H1 (cell line): ENCODE results near the gene BTRC. TPM values are rescaled to one million over a fixed set of nuclear protein-coding genes. Genes with fewer than 3 reads are reported as not detected.

Source experiments
- CTCF ChIA-PET: fragments of 300-600 bp; sonication (Branson Sonifier 250); formaldehyde crosslinking; loops from one replicate; lab custom pipeline; 2021; ENCODE audit not compliant: partially characterized antibody; lab: Charles Lee
- POLR2A ChIA-PET: fragments of 300-600 bp; sonication (Branson Sonifier 250); formaldehyde crosslinking; loops from one replicate; lab custom pipeline; 2021; ENCODE audit warnings: inconsistent platforms; ENCODE audit not compliant: partially characterized antibody; lab: Charles Lee
- DNase-seq, 2 experiments: peaks; one replicate each; pipeline versions ENCODE4 v3.0.0 to v3.0.0-alpha.2; 2010 to 2022; ENCODE audit warnings: low spot score in 2 of 2, low read depth in 1 of 2, mixed read lengths in 1 of 2
- FAIRE-seq: peaks from 2 replicates; lab custom pipeline; 2011; peaks lifted over from hg19 to GRCh38; lab: Jason Lieb, UNC
- H2AFZ ChIP-seq: 2 replicates; pipeline ENCODE4 v1.8.1; 2012; ENCODE audit warnings: low read length, inconsistent platforms
- H2AK5ac ChIP-seq: 2 replicates; pipeline ENCODE4 v1.6.1; 2013; ENCODE audit warnings: low read depth, low read length
- H2BK120ac ChIP-seq: replicated peaks from 2 replicates; pipeline ENCODE3; 2013; ENCODE audit warnings: low read depth, low read length, inconsistent platforms
- H2BK12ac ChIP-seq: 2 replicates; pipeline ENCODE4 v1.6.1; 2013; ENCODE audit warnings: low read depth, low read length
- H2BK15ac ChIP-seq: 2 replicates; pipeline ENCODE4 v1.6.1; 2013; ENCODE audit warnings: low read length
- H2BK20ac ChIP-seq: 2 replicates; pipeline ENCODE4 v1.6.1; 2013; ENCODE audit warnings: low read length
- H2BK5ac ChIP-seq: 2 replicates; pipeline ENCODE4 v1.6.1; 2013; ENCODE audit warnings: low read depth, low read length
- H3K14ac ChIP-seq: 2 replicates; pipeline ENCODE4 v1.6.1; 2013; ENCODE audit warnings: inconsistent platforms; ENCODE audit not compliant: insufficient read length
- H3K18ac ChIP-seq: 2 replicates; pipeline ENCODE4 v1.6.1; 2013; ENCODE audit warnings: low read length; ENCODE audit errors: extremely low read depth
- H3K23ac ChIP-seq: 2 replicates; pipeline ENCODE4 v1.6.1; 2013; ENCODE audit warnings: inconsistent platforms; ENCODE audit not compliant: insufficient read length
- H3K23me2 ChIP-seq: 2 replicates; pipeline ENCODE4 v1.6.1; 2013; ENCODE audit warnings: low read depth, low read length
- H3K27ac ChIP-seq: 2 replicates; pipeline ENCODE4 v1.6.1; 2011; ENCODE audit warnings: low read depth, low read length, inconsistent platforms
- H3K27me3 ChIP-seq, 4 experiments: replicated peaks in 1 of 4; 1 replicate in 1 of 4; 2 replicates in 3 of 4; pipeline versions ENCODE4 v1.6.1 to v1.8.1; 2011 to 2013; ENCODE audit warnings: low read length in 3 of 4, mild to moderate bottlenecking in 3 of 4, inconsistent platforms in 2 of 4, mixed read lengths in 2 of 4, moderate library complexity in 1 of 4; ENCODE audit not compliant: control insufficient read depth in 3 of 4, insufficient read depth in 3 of 4; ENCODE audit errors: extremely low read depth in 1 of 4
- H3K36me3 ChIP-seq, 4 experiments: 2 replicates each; pipeline versions ENCODE4 v1.6.1 to v1.8.1; 2011 to 2013; ENCODE audit warnings: mild to moderate bottlenecking in 4 of 4, low read length in 3 of 4, moderate library complexity in 2 of 4, control low read depth in 1 of 4, inconsistent platforms in 1 of 4; ENCODE audit not compliant: insufficient read depth in 4 of 4, control insufficient read depth in 2 of 4
- H3K4ac ChIP-seq: replicated peaks from 2 replicates; pipeline ENCODE3; 2013; ENCODE audit warnings: low read length, low read depth, mixed read lengths, inconsistent platforms; ENCODE audit not compliant: insufficient read length
- H3K4me1 ChIP-seq, 4 experiments: replicated peaks in 1 of 4; 1 replicate in 1 of 4; 2 replicates in 3 of 4; pipeline versions ENCODE4 v1.6.1 to v1.8.1; 2011 to 2013; ENCODE audit warnings: low read length in 3 of 4, inconsistent platforms in 2 of 4, mixed read lengths in 1 of 4; ENCODE audit not compliant: insufficient read depth in 4 of 4, control insufficient read depth in 3 of 4
- H3K4me2 ChIP-seq, 2 experiments: 2 replicates each; pipeline versions ENCODE4 v1.6.1 to v1.8.1; 2011 to 2013; ENCODE audit warnings: low read depth in 2 of 2, low read length in 2 of 2, control low read depth in 1 of 2, inconsistent platforms in 1 of 2, mild to moderate bottlenecking in 1 of 2; ENCODE audit not compliant: insufficient read depth in 1 of 2
- H3K4me3 ChIP-seq, 4 experiments: fragments of 200-600, 300-600 bp in 1 of 4; sonication (generic), shearing (Covaris generic), sonication (Bioruptor Twin) in 1 of 4; 2 replicates each; pipeline versions ENCODE4 v1.5.1 to v1.8.1; 2011 to 2016; ENCODE audit warnings: low read length in 4 of 4, low read depth in 3 of 4, control low read depth in 2 of 4, inconsistent platforms in 2 of 4, mild to moderate bottlenecking in 2 of 4, mixed read lengths in 1 of 4, moderate library complexity in 1 of 4; ENCODE audit not compliant: insufficient read depth in 2 of 4; ENCODE audit errors: extremely low read depth in 1 of 4
- H3K56ac ChIP-seq: replicated peaks from 2 replicates; pipeline ENCODE3; 2013; ENCODE audit warnings: low read depth, mild to moderate bottlenecking, mixed read lengths, low read length, inconsistent platforms; ENCODE audit not compliant: insufficient read length
- H3K79me1 ChIP-seq: 2 replicates; pipeline ENCODE4 v1.6.1; 2013; ENCODE audit warnings: low read depth, low read length, control low read depth
- H3K79me2 ChIP-seq, 2 experiments: 2 replicates each; pipeline versions ENCODE4 v1.6.1 to v1.8.1; 2012 to 2013; ENCODE audit warnings: low read length in 2 of 2, mild to moderate bottlenecking in 2 of 2, inconsistent platforms in 1 of 2; ENCODE audit not compliant: insufficient read depth in 2 of 2, control insufficient read depth in 1 of 2
- H3K9ac ChIP-seq, 4 experiments: replicated peaks in 1 of 4; 1 replicate in 1 of 4; 2 replicates in 3 of 4; pipeline versions ENCODE4 v1.6.1 to v1.8.1; 2011 to 2013; ENCODE audit warnings: low read depth in 3 of 4, low read length in 3 of 4, control low read depth in 2 of 4, mild to moderate bottlenecking in 2 of 4, moderate library complexity in 2 of 4, inconsistent platforms in 1 of 4; ENCODE audit errors: extremely low read depth in 1 of 4
- H3K9me3 ChIP-seq, 2 experiments: 2 replicates each; pipeline versions ENCODE4 v1.6.1 to v1.8.1; 2012 to 2013; ENCODE audit warnings: mild to moderate bottlenecking in 2 of 2, moderate library complexity in 2 of 2, control low read depth in 1 of 2, inconsistent platforms in 1 of 2, low read depth in 1 of 2, low read length in 1 of 2, mixed read lengths in 1 of 2; ENCODE audit not compliant: insufficient read depth in 2 of 2
- H4K20me1 ChIP-seq, 2 experiments: replicated peaks in 1 of 2; 2 replicates each; pipeline versions ENCODE3 to v1.8.1; 2011 to 2013; ENCODE audit warnings: inconsistent platforms in 2 of 2, low read length in 2 of 2, mild to moderate bottlenecking in 1 of 2; ENCODE audit not compliant: insufficient read depth in 2 of 2, control insufficient read depth in 1 of 2
- H4K5ac ChIP-seq: 2 replicates; pipeline ENCODE4 v1.6.1; 2013; ENCODE audit warnings: low read length, low read depth, mixed read lengths, inconsistent platforms; ENCODE audit not compliant: insufficient read length
- H4K8ac ChIP-seq: 2 replicates; pipeline ENCODE4 v1.8.0; 2013; ENCODE audit warnings: mild to moderate bottlenecking, moderate library complexity, low read length, inconsistent platforms; ENCODE audit not compliant: insufficient read depth; ENCODE audit errors: extremely low read depth
- H4K91ac ChIP-seq: replicated peaks from 2 replicates; pipeline ENCODE3; 2013; ENCODE audit warnings: low read length, mixed read lengths, inconsistent platforms; ENCODE audit not compliant: insufficient read length
- ATF3 ChIP-seq: IDR thresholded peaks from 2 replicates; pipeline ENCODE4 v1.6.1; 2011; ENCODE audit warnings: low read depth, mild to moderate bottlenecking, low read length; ENCODE audit not compliant: insufficient read depth
- BACH1 ChIP-seq: IDR thresholded peaks from 2 replicates; pipeline ENCODE4 v1.6.1; 2012; ENCODE audit warnings: low read length, improper control_type of control experiment
- CBX8 ChIP-seq: fragments of 300-800, 300-1000 bp; sonication (generic); IDR thresholded peaks from 2 replicates; pipeline ENCODE4 v1.7.1; 2016; ENCODE audit warnings: low read depth, low read length, borderline replicate concordance
- CHD2 ChIP-seq: IDR thresholded peaks from 2 replicates; pipeline ENCODE4 v1.6.1; 2012; ENCODE audit warnings: low read length, improper control_type of control experiment
- CREB1 ChIP-seq: IDR thresholded peaks from 2 replicates; pipeline ENCODE4 v1.6.1; 2012; ENCODE audit warnings: inconsistent platforms
- EGR1 ChIP-seq: IDR thresholded peaks from 2 replicates; pipeline ENCODE4 v1.6.1; 2011; ENCODE audit warnings: low read depth, low read length, borderline replicate concordance
- EP300 ChIP-seq, 2 experiments: IDR thresholded peaks; 1 replicate in 1 of 2; 2 replicates in 1 of 2; pipeline ENCODE4 v1.6.1; 2011 to 2012; ENCODE audit warnings: low read depth in 2 of 2, low read length in 2 of 2, mild to moderate bottlenecking in 2 of 2, borderline replicate concordance in 1 of 2, inconsistent platforms in 1 of 2, moderate library complexity in 1 of 2
- GABPA ChIP-seq: IDR thresholded peaks from 2 replicates; pipeline ENCODE4 v1.6.1; 2011; ENCODE audit warnings: mild to moderate bottlenecking, low read length, moderate library complexity, borderline replicate concordance; ENCODE audit not compliant: insufficient read depth
- GTF2F1 ChIP-seq: IDR thresholded peaks from 2 replicates; pipeline ENCODE4 v1.6.1; 2012; ENCODE audit warnings: low read depth, low read length, improper control_type of control experiment, borderline replicate concordance
- MAX ChIP-seq: IDR thresholded peaks from 2 replicates; pipeline ENCODE4 v1.6.1; 2012; ENCODE audit warnings: inconsistent platforms
- SP1 ChIP-seq: IDR thresholded peaks from 2 replicates; pipeline ENCODE4 v1.6.1; 2011; ENCODE audit warnings: low read depth, low read length
- SP2 ChIP-seq: IDR thresholded peaks from 2 replicates; pipeline ENCODE4 v1.6.1; 2012; ENCODE audit warnings: mild to moderate bottlenecking, low read length, inconsistent platforms
- TBP ChIP-seq: IDR thresholded peaks from 2 replicates; pipeline ENCODE4 v1.6.1; 2011; ENCODE audit warnings: low read depth, low read length, improper control_type of control experiment
- ZNF274 ChIP-seq: IDR thresholded peaks from 2 replicates; pipeline ENCODE4 v1.7.0; 2012; ENCODE audit warnings: low read length, borderline replicate concordance; ENCODE audit errors: extremely low read depth
- WGBS, 2 experiments: shearing (Covaris generic) in 1 of 2; methylation state at CpG; one replicate each; pipeline versions ENCODE4 v1.1.6 to v1.1.7; 2013 to 2015; ENCODE audit warnings: low lambda C conversion rate in 2 of 2, mixed read lengths in 2 of 2, inconsistent platforms in 1 of 2, low coverage in 1 of 2, missing lambda C conversion rate in 1 of 2; ENCODE audit not compliant: insufficient replicate concordance in 2 of 2, insufficient coverage in 1 of 2, insufficient read length in 1 of 2; ENCODE audit errors: extremely low coverage in 1 of 2, missing lambda C conversion rate in 1 of 2; 5-methylcytosine and 5-hydroxymethylcytosine counted together
- polyA plus RNA-seq, 7 experiments: library from polyadenylated mRNA; depleted of rRNA in 3 of 7; stranded (reverse) in 5 of 7; unstranded in 2 of 7; fragments of >200 nt in 5 of 7; fragments of 200-250 nt in 2 of 7; gene quantifications; 1 replicate in 5 of 7; 2 replicates in 1 of 7; 4 replicates in 1 of 7; pipeline versions ENCODE4 v1.2.1 to v1.2.3, GENCODE V29; 2011 to 2013; ENCODE audit warnings: missing spikeins in 2 of 7, mixed read lengths in 2 of 7
- total RNA-seq: library from RNA; stranded (reverse); fragmentation: NEBNext Ultra II Directional; extraction: Animal tissue kit (Norgen Biotek cat#: 25700); gene quantifications from 2 replicates; pipeline ENCODE4 v1.2.1, GENCODE V29; 2021

Gene BTRC
- total and polyA plus RNA-seq, 2 of the 8 experiments (the other 6 are each of a cell fraction or from before 2014, with no cell fraction given), result 9.9 to 24.7 TPM

GRCh38 chr10:101375076-101375475 is 21.1 kb downstream of the BTRC start:
- Histone ChIP-seq H2BK120ac (no peak overlapping the region), H2BK20ac (no peak overlapping the region), H4K91ac (no peak overlapping the region), H3K18ac (no peak overlapping the region), H2BK5ac (no peak overlapping the region), H3K36me3 (no peaks in the 10 kb centered on the region), H3K9me3 (no peaks in the 10 kb centered on the region), H2BK15ac (no peak overlapping the region), H3K4me1 (no peaks in the 10 kb centered on the region), H2AK5ac (no peak overlapping the region), H2AFZ (no peak overlapping the region), H2BK12ac (no peak overlapping the region), H4K5ac (no peak overlapping the region), H3K79me2 (no peaks in the 10 kb centered on the region), H3K4me2 (no peak overlapping the region), H3K9ac (no peak overlapping the region), H3K23me2 (no peaks in the 10 kb centered on the region), H3K4ac (no peak overlapping the region), H3K27ac (no peak overlapping the region), H3K56ac (no peak overlapping the region), H3K27me3 (no peaks in the 10 kb centered on the region), H4K20me1 (peaks cover 0 to 1% of the 10 kb centered on the region in 2 experiments), H4K8ac (no peak overlapping the region), H3K4me3 (no peak overlapping the region), H3K14ac (no peak overlapping the region), H3K79me1 (no peaks in the 10 kb centered on the region), H3K23ac (no peak overlapping the region)
- POLR2A ChIA-PET, result interaction anchor here (0.7 kb wide), 1 partner anchor 399 kb away, joined by 3 read pairs; no protein-coding TSS in a partner anchor
- 75% methylated on average over 7 of the region's 7 CpGs; no CpG with 5 or more reads in 1 of the 2 experiments for WGBS, 2 experiments
- CTCF ChIA-PET, result interaction anchor here (0.6 kb wide), 1 partner anchor 664 kb away, joined by 4 read pairs; no protein-coding TSS in a partner anchor
- no peak for DNase-seq
- no peak for FAIRE-seq
- TF ChIP-seq EP300 (IDR thresholded peaks at IDR 0.05; ENCODE audit: borderline replicate concordance in 1 of 2, low read depth in 2 of 2, low read length in 2 of 2), result no peak
- no peak for TF ChIP-seq GTF2F1
- TF ChIP-seq TBP, result no peak
- no peak for TF ChIP-seq ATF3
- TF ChIP-seq ZNF274, result no peak
- no peak for TF ChIP-seq GABPA
- no peak for TF ChIP-seq SP1
- TF ChIP-seq EGR1, result no peak
- TF ChIP-seq MAX, result no peak
- no peak for TF ChIP-seq SP2
- TF ChIP-seq CREB1, result no peak
- TF ChIP-seq CBX8, result no peak
- TF ChIP-seq BACH1, result no peak
- no peak for TF ChIP-seq CHD2
